Fibroblast of the conjunctiva (primary cell): Measurements from ENCODE around the gene MIEF1.

Source experiments
- DNase-seq: peaks from one replicate; pipeline ENCODE4 v3.0.0-alpha.2; 2010; ENCODE audit warnings: low read depth

MIEF1 gene

DNA sequence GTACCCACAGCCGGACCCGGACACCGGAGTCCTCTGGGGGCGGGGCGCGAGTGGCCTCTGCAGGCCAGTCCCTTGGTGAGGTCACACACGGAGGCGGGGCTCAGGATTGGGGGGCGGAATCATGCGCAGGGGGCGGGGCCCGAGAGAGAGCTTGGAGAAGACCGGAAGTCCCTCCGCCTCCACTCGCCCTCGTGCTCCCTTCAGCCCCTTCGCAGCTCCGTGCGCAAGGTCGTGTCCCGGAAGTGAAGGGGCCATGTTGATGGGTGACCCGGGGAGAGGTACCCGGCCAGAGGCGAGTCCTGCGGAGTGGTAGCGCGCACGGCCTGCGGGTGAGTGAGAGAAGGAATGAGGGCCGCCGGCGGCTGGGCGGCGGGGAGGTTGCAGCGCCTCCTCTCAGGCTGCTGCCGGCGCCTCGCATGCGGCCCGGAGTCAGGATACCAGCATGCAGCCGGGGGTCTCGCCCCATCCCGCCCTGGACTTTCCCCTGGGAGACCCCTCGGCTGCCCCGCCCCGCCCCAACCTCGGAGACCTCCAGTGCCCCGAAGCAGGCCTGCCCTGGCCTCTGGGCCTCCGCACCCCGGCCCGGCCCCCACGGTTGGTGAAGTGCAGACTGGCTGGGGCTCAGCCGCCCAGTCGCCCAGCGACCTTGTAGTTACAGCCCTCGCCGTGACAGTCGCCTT lies at the start of gene MIEF1:
Gene MIEF1 (plus strand): TSS at position 182 of the 680 bp plus-strand sequence. CDS start 9,005 bp downstream, outside the sequence.
- peak; percentile 92 for DNase-seq

DNA sequence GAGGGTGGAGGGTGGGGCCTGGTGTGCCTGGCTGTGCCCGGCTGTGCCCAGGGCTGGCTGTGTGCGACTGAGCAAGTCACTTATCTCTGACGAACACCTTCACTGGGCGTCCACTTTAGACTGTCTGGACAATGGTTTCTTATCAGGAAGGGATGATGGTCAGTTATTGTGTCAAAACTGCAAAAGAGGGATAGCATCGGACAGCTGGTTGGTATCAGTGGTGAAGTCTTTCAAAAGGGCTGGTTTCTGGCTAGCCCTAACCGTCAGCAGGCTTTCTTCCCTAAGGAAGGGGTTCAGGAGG lies 49.4 kb upstream of the MIEF1 start:
- no peak for DNase-seq

DNA sequence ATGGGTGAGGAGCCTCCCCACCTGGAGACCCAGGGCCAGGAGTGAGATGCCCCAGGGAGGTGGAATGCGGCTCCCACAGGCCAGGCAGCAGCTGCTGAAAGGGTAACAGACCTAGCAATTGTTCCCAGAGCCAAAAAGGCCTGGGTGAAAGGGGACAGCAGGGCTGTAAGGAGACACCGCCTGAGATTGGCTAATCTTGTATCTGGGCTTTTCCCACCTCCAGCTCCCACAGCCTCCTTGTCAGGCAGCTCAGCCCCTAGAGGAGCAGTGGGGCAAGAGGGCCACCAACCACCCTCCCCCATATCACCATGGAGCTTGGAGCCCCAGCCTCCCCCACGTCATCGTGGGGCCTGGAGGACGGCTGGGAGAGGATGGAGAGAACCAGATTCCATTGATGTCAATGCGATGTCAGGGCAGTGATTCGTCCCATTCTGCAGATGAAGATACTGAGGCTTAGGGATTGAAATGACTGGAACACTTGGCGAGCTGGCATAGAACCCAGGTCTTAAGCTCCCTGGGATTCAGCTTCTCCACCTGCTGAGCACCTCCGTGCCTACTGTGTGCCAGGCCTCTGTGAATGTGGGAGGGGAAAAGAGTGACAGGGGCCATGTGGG lies 48.2 kb upstream of the MIEF1 start:
- DNase-seq, result no peak

DNA sequence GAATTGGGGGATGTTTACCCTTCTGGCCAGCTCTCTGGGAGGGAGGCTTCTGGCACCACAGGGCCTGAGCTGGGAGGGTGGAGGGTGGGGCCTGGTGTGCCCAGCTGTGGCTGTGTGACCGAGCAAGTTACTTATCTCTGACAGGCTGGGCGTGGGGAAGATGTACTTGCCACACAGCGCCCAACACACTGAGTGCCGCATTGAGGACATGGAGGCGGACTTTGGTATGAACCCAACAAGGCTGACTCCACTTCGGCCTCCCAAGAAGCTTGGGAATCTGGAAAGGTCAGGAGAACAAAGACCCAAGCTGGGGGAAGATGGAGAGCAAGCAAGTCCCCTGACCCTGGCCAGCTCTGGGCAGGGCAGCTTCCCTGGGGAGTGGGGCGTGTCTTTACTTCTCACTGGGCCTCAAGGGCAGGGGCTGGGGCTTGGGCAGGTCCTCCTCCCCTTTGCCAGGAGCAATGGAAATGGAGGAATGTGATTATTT lies 47.7 kb upstream of the MIEF1 start:
- DNase-seq, result no peak

DNA sequence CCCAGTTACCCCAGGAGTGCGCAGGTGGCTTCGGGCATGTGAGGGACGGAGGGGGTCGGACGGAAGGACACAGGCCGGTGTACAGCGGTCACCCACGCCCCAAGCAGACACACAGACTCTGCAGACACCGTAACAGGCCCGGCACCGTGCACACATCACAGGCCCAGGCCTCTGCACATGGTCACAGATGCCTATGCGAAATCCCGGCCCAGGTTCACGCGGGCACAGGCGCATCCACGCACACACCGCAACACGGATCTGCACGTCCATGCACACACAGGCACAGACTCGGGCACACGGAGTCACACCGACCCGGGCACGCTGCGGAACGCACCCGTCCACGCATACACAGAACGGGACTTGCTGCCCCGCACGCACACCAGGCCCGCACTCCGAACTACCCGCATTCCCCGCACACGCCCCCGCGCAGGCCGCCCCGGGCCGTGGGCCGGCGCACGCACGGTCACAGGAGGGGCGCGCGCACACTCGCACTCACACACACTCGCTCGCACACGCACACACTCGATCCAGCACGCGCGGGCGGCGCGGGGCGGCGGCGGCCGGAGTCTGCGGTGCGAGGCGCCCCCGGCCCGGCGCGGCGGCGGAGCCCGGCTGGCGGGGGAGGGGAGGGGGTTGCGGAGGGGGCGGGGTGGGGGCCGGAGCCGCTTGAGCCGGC lies 45.4 kb upstream of the MIEF1 start, which contains the start of gene MGAT3:
Gene MGAT3 (plus strand): TSS at position 491 of the 676 bp plus-strand sequence. CDS start 30,336 bp downstream, outside the sequence.
- DNase-seq, result no peak

DNA sequence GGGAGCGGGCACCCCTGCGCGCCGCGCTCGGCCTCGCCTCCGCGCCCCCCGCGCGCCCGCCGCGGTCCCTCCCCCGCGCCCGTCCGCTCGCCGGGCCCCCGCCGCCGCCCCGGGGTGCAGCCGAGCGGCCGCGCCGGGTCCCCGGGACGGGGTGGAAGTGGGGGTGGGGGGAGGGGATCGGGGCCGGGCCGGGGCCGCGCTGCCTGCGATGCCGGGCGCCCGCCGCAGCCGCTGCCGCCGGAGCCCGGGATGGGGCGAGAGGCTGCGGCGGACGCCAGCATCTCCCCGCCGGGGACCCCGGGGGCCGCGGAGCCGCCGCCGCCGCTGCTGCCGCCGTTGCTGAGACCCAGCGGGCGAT lies 44.9 kb upstream of the MIEF1 start:
- DNase-seq, result no peak

DNA sequence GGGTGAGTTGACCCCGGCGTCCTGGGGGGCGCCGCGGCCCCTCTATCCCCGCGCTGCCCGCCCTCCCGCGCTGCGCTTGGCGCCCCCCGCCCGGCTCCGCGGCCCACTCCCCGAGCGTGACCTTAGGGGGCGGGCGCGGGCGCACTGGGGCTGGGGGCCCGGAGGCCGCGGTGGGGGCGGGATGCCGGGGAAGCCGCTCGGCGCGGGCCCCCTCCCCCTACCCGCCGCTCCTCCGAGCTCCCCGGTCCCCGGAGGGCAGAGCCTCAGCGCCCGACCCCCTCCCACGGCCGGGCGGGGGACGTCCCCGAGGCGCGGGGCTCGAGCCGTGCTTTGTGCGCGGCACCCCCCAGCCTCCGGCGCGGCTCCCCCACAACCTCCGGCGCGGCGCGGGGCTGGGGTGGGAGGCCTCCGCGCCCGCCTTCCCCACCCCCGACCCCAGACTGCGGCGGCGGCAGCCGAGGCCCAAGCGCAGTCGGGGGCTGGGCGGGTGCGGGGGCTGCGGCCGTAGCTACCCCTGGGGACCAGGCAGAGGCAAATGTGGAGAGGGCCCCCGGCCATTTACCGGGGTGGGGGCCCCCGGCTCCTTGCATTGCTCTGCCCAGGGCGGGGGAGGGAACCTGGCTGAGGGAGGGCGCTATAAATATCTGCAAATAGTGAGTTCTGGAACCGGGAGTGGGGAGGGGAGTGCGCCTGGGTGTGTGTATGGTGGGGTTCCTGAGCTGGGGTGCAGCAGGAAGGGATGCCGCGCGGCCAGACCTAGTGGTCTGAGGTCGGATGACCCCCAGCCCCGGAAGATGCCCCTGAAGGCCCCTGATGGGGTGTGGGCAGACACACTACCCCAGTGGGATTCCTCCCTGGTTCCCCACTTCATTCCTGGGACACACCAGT lies 44.3 kb upstream of the MIEF1 start:
- no peak for DNase-seq

DNA sequence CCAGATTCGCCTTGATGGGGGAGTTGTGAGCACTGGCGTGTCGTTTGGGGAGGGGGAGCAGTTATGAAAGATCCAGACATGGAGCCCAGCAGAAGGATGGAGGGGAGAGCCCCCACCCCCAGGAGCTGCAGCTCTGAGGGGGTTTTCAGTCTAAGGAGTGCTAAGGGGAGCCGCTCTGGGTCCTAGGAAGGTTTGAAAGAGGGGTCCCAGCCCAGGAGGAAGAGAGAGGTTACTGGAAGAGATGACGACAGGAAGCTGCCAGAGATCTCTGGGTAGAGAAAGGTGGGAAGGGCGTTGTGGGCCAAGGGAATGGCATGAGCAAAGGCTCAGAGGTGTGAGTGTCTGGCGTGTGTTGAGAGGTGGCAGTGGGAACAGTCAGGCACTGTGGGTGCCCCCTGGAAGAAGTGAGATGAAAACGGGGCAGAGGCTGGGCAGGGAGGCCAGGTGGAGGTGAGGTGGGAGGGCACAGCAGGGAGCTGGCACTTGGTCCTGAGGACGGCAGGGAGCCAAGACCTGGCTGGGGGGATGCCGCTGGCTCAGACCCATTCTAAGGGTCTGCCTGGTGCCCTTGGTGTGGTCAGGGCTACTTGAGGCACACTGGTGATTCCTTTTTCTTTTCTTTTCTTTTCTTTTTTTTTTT lies 43.5 kb upstream of the MIEF1 start:
- no peak for DNase-seq

DNA sequence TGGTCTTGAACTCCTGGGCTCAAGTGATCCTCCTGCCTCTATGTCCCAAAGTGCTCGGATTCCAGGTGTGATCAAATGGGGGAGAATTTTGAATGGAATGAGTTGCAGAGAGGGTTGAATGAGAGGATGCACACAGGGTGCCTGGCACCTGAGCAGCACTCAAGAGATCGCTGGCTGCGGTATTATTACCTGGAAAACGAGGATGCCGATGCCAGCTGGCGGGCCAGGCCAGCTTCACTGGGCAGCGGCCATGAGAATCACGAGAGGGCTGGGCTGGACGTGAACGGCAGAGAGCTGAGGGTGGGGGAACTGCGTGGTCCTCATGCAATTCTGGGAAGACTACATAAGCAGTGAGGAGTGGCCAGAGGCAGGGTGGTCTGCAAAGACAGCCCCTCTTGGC lies 42.4 kb upstream of the MIEF1 start:
- no peak for DNase-seq

DNA sequence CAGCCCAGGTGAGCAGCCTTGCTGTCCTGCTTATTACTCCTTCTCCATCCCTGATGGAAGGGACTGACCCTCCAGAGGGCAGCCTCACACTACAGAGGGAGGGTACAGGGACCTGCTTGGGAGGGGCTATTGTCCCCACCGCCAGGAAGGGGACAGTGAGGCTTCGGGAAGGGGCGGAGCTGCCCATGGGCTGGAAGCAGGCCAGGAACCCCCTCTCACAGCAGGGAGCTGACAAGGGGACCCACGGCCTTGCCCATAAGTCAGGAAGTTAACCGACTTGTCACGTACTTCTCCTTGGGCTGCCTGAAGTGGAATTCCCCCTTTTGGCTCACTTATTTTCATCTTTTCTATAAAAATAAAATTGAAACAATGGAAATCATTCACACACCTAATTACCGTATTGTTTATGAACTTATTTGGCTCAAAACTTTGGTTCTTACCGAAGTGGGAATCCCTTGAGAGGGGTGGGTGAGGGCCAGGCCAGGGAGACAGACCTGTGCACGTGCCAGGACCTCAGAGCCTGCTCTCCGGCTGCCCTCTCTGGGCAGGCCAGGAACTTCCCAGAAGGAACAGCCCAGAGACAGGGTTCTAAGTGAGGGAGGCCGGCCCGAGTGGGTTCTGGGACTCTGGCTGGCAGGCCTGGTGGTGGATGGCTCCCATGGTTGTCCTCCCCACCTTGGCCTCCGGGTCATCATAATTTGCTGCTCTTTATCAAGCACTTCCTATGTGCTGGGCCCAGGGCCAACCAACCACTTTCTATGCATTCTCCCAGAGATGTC lies 39.5 kb upstream of the MIEF1 start:
- no peak for DNase-seq

DNA sequence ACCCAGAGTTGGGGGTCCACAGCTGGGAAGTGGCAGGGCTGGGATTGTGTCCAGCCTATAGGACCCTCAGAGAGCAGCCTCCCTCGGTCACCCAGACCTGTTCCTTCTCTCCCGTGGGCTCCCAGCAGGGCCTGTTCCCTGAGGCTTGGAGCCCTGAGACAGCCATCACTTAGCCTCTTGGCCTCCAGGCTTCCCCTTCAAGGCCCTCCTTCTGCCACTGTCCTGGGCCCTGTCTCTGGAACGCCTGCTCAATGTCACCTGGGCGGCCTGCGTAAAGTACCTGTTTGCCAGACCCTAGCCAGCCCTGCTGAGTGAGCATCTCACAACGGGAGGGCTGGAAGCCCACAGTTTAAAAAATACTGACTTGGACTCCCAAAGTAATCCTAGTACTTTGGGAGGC lies 38.8 kb upstream of the MIEF1 start:
- DNase-seq, result no peak

DNA sequence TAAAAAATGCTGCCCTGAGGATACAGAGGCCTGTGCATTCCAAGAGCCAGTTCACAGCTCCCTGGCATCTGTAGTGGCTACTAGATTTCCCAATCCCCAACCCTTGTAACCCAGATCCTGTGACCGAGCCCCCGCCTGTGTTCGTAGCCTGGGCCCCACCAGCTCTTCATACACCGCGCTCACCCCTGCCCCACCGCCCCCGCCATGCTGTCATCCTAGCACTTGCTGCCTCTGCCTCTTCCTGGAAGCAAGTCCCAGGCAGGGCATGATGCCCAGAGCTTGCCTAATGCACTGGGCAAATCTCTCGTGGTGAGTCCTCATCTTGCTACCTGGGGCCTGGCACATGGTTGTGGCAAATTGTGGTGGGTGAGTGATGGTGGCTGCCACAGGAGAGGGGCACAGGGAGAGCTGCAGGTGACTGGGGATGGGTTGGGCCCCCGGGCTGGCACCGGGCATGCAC lies 38.1 kb upstream of the MIEF1 start:
- no peak for DNase-seq

DNA sequence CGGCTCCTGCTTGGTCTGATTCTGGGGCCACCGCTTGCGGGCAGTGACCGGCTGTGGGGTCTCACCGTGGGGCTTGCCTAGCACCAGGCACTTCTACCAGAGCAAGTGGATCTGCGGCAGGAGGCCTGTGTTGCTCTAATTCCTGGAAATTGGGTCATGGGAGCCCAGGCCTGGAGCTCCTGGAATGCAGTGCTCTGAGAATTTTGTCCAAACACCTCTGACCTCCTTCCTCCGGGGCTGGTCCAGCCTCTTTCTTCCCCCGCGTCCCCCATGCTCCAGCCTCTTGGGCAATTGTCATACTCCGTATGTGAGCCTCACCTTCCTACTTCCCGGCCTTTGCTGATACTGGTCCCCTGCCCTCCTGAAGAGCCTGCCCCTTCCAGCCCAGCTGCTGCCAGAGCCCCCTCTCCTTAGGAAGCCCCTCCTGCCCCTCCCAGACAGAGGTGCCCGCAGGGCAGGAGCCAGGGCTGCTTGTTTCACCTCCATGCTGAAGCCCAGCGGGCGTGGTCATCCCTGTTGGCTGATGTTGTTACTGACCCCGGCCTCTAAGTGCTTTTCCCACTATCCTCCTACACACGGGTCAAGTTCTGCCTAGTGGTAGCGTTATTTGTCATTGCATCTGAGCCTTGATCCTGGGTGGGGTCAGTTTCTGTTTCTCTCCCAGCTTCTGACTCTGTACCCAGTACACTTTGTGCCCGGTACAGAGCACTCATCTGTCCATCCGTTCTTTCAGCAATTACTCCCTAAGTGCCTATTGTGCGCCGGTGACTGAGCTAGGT lies 35.7 kb upstream of the MIEF1 start:
- no peak for DNase-seq

DNA sequence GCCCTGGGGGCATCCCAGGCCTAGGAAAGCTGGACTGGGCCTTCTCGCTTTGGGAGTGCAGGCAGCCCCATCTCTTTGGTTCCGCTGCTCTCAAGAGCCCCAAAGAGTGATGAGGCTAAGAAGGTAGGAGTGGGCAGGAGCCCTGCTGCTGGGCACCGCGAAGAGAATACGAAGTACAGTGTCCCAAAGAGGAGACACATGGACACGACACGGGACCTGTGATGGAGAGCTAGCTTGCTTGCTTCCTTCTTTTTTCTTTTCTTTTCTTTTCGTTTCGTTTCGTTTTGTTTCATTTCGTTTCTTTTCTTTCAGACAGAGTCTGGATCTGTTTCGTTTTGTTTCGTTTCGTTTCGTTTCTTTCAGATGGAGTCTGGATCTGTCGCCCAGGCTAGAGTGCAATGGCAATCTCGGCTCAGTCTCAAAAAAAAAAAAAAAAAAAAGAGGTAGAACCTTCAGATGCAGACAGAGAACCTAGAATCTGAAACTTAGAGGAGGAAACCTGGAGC lies 34.6 kb upstream of the MIEF1 start:
- no peak for DNase-seq

DNA sequence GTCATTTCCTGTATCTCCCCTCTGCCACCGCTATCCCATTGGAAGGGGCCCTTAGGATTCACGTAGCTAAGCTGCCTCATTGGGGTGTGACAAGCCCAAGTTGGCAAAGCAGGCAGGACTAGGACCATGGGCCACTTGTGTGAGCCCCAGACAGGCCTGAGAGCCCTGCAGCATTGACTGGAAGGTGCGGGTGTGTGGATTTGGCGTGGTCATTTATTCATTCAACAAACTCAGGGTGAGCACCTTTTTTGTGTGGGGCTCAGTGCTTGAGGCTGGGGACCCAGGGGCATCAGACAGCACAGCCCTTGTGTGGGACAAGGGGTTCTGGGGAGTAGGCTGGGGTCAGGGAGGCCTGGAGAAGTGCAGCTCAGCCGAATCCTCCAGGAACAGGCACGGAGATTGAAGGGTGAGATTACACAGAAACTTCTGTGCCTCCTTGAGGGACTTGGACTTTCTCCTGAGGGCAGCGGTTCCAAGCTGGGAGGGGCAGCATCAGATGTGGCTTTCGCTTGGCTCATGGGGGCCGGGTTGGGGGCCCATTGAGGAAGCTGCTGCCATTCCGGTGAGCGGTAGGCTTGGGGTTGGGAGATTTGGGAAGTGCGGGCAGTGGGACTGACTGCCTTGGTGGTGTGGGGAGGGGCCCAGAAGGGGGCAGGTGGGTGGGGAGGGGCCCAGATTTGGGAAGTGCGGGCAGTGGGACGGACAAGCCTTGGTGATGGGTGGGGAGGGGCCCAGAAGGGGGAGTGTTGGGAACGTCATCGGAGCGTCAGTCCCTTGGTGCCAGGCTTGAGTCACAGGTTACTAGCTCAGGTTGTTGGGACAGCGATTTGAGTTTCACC lies 33.4 kb upstream of the MIEF1 start:
- DNase-seq, result no peak

DNA sequence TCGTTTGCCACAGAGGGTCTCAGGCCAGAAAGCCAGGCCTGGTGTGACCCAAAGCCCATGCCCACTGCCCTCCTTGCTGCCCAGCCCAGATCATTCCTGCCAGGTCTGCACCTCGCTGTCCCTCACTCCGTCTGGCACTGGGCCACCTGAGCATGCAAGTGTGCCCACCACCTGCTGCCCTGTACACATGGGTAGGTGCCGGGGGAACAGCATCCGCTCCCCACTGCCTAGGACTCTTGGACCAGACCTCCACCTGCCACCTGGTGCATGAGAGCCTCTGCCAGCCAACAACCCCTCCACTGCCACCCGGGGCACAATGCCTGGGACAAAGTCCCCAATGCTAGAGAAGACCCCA lies 32.8 kb upstream of the MIEF1 start:
- no peak for DNase-seq

DNA sequence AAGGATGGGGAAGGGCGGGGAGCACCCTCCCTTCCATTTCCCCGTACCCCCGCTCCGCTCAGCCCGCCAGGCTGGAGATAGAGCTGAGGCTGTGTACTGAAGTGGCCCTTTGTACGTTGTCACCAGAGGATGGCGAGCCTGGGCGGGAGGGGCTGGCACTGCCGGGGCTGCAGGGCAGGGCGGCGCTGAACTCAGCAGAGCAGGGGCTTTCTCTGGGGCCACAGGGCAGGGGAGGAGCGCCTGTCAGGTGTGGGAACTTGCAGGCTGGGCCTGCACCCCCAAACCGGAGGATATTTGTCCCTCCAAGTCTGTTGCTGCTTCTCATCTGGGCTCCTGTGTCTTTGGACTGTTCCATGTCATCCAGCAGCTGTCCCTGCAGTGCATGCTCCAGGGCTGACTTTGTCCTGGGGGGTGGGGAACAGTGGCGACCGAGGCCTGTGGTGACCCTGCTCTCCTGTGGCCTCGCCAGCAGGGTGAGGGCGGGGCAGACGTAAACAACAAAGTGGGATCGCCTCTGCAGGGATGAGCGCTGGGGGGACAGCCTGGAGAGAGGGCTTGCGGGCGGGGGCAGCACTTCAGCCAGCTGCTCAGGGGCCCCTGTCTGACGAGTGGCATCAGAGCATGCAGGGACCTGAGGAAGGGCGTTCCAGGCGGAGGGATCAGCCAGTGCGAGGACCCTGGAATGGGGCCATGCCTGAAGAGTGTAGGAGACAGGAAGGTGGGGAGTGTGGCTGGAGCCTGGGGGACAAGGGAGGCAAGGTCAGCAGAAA lies 32.2 kb upstream of the MIEF1 start:
- no peak for DNase-seq
